Uterus (tissue), 4 donors: ENCODE data around the gene HDHD3. TPM values are rescaled to one million over a fixed set of nuclear protein-coding genes. Genes with fewer than 3 reads are reported as not detected.

Experiments used
- DNase-seq, 2 donors: peaks; one replicate each; pipeline ENCODE4 v3.0.0-alpha.2; 2019 to 2020
- H3K27ac ChIP-seq, 2 donors: fragments of 200-600 bp; sonication (generic); 1 replicate in 1 of 2; 2 replicates in 1 of 2; pipeline ENCODE4 v1.5.1; 2016 to 2018
- H3K27me3 ChIP-seq, 2 donors: fragments of 200-600 bp; sonication (generic); one replicate each; pipeline ENCODE4 v1.5.1; 2018 to 2019; ENCODE audit warnings: control low read depth in 1 of 2
- H3K36me3 ChIP-seq, 2 donors: fragments of 200-600 bp; sonication (generic); one replicate each; pipeline ENCODE4 v1.5.1; 2019; ENCODE audit warnings: control low read depth in 1 of 2
- H3K4me1 ChIP-seq, 2 donors: fragments of 200-600 bp; sonication (generic); one replicate each; pipeline ENCODE4 v1.5.1; 2018 to 2019; ENCODE audit warnings: control low read depth in 1 of 2
- H3K4me3 ChIP-seq, 2 donors: fragments of 200-600 bp; sonication (generic); 1 replicate in 1 of 2; 2 replicates in 1 of 2; pipeline ENCODE4 v1.5.1; 2018 to 2019; ENCODE audit warnings: mild to moderate bottlenecking in 1 of 2
- H3K9me3 ChIP-seq, 2 donors: fragments of 200-600 bp; sonication (generic); one replicate each; pipeline ENCODE4 v1.5.1; 2019; ENCODE audit warnings: control low read depth in 1 of 2
- CTCF ChIP-seq, 4 experiments: fragments of 200-600 bp in 2 of 4; fragments of 450-650 bp in 2 of 4; sonication (generic) in 2 of 4; IDR thresholded peaks; one replicate each; pipeline ENCODE4 v1.5.1; 2016 to 2019; ENCODE audit warnings: antibody characterized with exemption in 4 of 4, mild to moderate bottlenecking in 2 of 4, moderate library complexity in 1 of 4
- POLR2A ChIP-seq, 2 donors: fragments of 450-650 bp; IDR thresholded peaks; one replicate each; pipeline ENCODE4 v1.6.1; 2016; ENCODE audit warnings: antibody characterized with exemption in 2 of 2, mild to moderate bottlenecking in 1 of 2, moderate library complexity in 1 of 2
- intact Hi-C: fragments of 100-400 bp; cut with DNase I; formaldehyde crosslinking; loops from one replicate; pipeline ENCODE4 v1.15.1; 2023; ENCODE audit warnings: low total_unique reads
- total RNA-seq, 4 donors: library from RNA; depleted of rRNA in 3 of 4; stranded (reverse); fragments of >200 nt in 3 of 4; gene quantifications; one replicate each; pipeline versions ENCODE4 v1.1.0 to v1.2.4, GENCODE V29; 2014 to 2023
- donor health status: DM: yes; HTN: yes; CAD: no.

HDHD3 gene
- total RNA-seq, 4 donors from 2014 or later = 10.5 to 36.8 (median 20.4) TPM

- Histone ChIP-seq H3K9me3 (no peaks in the 10 kb centered on the region), H3K4me3 (no peak overlapping the region), H3K27ac (no peak overlapping the region), H3K36me3 (no peaks in the 10 kb centered on the region), H3K27me3 (no peaks in the 10 kb centered on the region), H3K4me1 (peaks cover 0 to 9% of the 10 kb centered on the region in 2 donors)
- TF ChIP-seq CTCF (IDR thresholded peaks at IDR 0.05) (no peak), POLR2A (IDR thresholded peaks at IDR 0.05) (no peak)
- DNase-seq = no peak
- intact Hi-C loops = no loop called here
Observed at GRCh38 chr9:113341712-113342410, 34.9 kb downstream of the HDHD3 start.

GRCh38 chr9:113340011-113340699 lies 36.6 kb downstream of the HDHD3 start, which contains the start of gene WDR31:
TSS of gene WDR31 (minus strand) at chr9:113340275. CDS start at chr9:113332022, 8,253 bp downstream.
- peak in 1 of 2 donors; percentile 44 for TF ChIP-seq POLR2A (IDR thresholded peaks at IDR 0.05)
- TF ChIP-seq CTCF (IDR thresholded peaks at IDR 0.05) = peak in 1 of 4 experiments; percentile 26
- DNase-seq = peak; percentile 81 to 89
- intact Hi-C loops = no loop called here
- H3K27me3 ChIP-seq = no peaks in the 10 kb centered on the region
- peaks cover 0 to 9% of the 10 kb centered on the region in 2 donors for H3K4me1 ChIP-seq
- H3K27ac ChIP-seq = peak within 1 kb of the TSS; percentile 81 to 85
- H3K36me3 ChIP-seq = no peaks in the 10 kb centered on the region
- no peaks in the 10 kb centered on the region for H3K9me3 ChIP-seq
- H3K4me3 ChIP-seq = peak within 1 kb of the TSS; percentile 57 to 63

DNA sequence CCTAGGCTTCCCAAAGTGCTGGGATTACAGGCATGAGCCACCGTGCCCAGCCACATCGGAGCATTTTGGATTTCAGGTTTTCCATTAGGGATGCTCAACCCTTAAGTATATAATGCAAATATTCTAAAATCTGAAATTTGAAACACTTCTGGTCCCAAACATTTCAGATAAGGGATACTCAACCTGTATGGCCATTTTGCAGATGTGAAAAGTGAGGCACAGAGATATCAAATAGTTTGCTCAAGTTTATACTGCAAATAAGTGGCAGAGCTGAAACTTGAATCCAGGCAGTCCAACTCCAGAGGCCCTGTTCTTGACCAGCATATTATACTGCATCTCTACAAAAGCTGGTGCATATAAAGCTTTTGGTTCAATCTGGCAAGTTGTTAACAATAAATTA lies 39.1 kb downstream of the HDHD3 start:
- no peak overlapping the region for H3K4me3 ChIP-seq
- intact Hi-C loops = loop anchor here (10.0 kb wide), 1 partner anchor 57 kb away; no protein-coding TSS in a partner anchor
- H3K27me3 ChIP-seq = no peaks in the 10 kb centered on the region
- H3K27ac ChIP-seq = no peak overlapping the region
- H3K36me3 ChIP-seq = no peaks in the 10 kb centered on the region
- no peak for DNase-seq
- TF ChIP-seq CTCF (IDR thresholded peaks at IDR 0.05) (no peak), POLR2A (IDR thresholded peaks at IDR 0.05) (no peak)
- no peaks in the 10 kb centered on the region for H3K9me3 ChIP-seq
- peaks cover 0 to 9% of the 10 kb centered on the region in 2 donors for H3K4me1 ChIP-seq

DNA sequence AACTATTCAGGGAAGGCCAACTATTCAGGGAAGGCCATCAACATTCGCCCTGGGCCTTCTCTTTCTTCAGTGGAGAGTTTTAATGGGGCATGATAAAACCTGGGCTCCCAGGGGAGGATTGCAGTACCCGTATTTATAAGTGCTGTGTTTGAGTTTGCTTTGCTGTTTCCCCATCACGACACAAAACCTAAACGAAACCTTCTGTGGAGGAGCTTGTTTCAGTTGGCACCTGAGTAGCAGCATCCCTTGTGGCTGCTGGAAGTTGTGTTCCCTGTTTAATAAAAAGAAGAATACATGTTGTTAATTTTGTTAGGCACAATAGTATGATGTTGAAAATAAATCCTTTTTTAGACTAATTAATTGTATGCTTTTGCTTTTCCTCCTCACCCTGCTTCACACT lies 45.0 kb downstream of the HDHD3 start:
- Histone ChIP-seq H3K27me3 (no peaks in the 10 kb centered on the region), H3K36me3 (no peaks in the 10 kb centered on the region), H3K4me3 (no peak overlapping the region), H3K27ac (no peak overlapping the region), H3K4me1 (no peaks in the 10 kb centered on the region), H3K9me3 (no peaks in the 10 kb centered on the region)
- no peak for TF ChIP-seq POLR2A (IDR thresholded peaks at IDR 0.05)
- intact Hi-C loops = loop anchor here (10.0 kb wide), 1 partner anchor 63 kb away; no protein-coding TSS in a partner anchor
- DNase-seq = no peak

GRCh38 chr9:113328045-113328782 lies 48.6 kb downstream of the HDHD3 start:
- DNase-seq = no peak
- intact Hi-C loops = no loop called here
- TF ChIP-seq POLR2A (IDR thresholded peaks at IDR 0.05) (no peak), CTCF (IDR thresholded peaks at IDR 0.05) (no peak)
- no peaks in the 10 kb centered on the region for H3K36me3 ChIP-seq
- H3K27me3 ChIP-seq = no peaks in the 10 kb centered on the region
- H3K4me3 ChIP-seq = no peak overlapping the region
- H3K9me3 ChIP-seq = no peaks in the 10 kb centered on the region
- H3K4me1 ChIP-seq = no peaks in the 10 kb centered on the region
- H3K27ac ChIP-seq = no peak overlapping the region
